Lower leg skin (tissue), 3 donors: Measurements from ENCODE around the gene TAOK3.

Source experiments
- POLR2A ChIP-seq, 2 donors: fragments of 450-650 bp; IDR thresholded peaks; one replicate each; pipeline ENCODE4 v1.6.1; 2016 to 2017; ENCODE audit warnings: antibody characterized with exemption in 2 of 2, mild to moderate bottlenecking in 1 of 2, moderate library complexity in 1 of 2
- TF ChIP-seq, protein P1 (sequence below), 3 donors: fragments of 450-650 bp; IDR thresholded peaks; one replicate each; pipeline ENCODE4 v1.5.1; 2016; ENCODE audit warnings: antibody characterized with exemption in 3 of 3, mild to moderate bottlenecking in 3 of 3, moderate library complexity in 2 of 3

DNA sequence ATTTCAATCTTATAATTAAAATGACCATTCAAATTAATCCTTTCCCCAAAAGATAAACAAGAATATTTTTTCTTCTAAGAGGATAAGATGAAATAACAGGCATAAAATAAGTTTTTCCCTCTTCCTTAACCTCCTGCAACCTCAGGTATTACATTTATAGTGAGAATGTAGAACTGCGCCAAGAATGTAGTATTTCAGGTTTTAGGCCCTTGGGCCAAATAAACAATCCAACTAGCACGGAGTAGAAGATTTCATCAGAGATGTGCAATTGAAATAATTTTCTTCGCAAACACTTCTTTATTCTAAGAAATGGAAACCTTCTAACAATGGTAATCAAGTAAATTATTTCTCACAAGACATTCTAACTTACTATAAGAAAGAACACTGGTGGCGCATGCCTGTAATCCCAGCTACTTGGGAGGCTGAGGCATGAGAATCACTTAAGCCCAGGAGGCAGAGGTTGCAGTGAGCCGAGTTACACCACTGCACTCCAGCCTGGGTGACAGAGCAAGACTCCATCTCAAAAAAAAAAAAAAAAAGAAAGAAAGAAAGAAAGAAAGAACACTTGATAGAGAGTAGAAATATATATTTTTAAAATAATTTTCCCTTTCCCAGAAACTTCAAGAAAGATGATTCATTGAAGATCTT, 100.8 kb downstream of the TAOK3 start:
- TF ChIP-seq, protein P1, sequence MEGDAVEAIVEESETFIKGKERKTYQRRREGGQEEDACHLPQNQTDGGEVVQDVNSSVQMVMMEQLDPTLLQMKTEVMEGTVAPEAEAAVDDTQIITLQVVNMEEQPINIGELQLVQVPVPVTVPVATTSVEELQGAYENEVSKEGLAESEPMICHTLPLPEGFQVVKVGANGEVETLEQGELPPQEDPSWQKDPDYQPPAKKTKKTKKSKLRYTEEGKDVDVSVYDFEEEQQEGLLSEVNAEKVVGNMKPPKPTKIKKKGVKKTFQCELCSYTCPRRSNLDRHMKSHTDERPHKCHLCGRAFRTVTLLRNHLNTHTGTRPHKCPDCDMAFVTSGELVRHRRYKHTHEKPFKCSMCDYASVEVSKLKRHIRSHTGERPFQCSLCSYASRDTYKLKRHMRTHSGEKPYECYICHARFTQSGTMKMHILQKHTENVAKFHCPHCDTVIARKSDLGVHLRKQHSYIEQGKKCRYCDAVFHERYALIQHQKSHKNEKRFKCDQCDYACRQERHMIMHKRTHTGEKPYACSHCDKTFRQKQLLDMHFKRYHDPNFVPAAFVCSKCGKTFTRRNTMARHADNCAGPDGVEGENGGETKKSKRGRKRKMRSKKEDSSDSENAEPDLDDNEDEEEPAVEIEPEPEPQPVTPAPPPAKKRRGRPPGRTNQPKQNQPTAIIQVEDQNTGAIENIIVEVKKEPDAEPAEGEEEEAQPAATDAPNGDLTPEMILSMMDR (IDR thresholded peaks at IDR 0.05): no peak
- TF ChIP-seq POLR2A (IDR thresholded peaks at IDR 0.05): no peak
